HepG2 (cell line): ENCODE measurements around the gene MC1R. TPM values are rescaled to one million over a fixed set of nuclear protein-coding genes. Genes with fewer than 3 reads are reported as not detected.

ENCODE experiments used
- ATAC-seq: fragments of 200-7000 bp; cut with Tn5 transposase; 3 replicates; pipeline ENCODE4 v1.9.1; 2020; ENCODE audit warnings: mild to moderate bottlenecking, moderate library complexity
- BruUV-seq: library from RNA; stranded (reverse); fragments of 400-500 nt; replicated peaks from 2 replicates; lab custom pipeline; 2021; lab: Mats Ljungman, UMichigan
- CTCF ChIA-PET: fragments of 300-600 bp; formaldehyde crosslinking; extraction: SDS; loops from one replicate; lab custom pipeline; 2021; ENCODE audit warnings: low total read pairs, inconsistent platforms, low intra/inter-chr PET ratio; lab: Yijun Ruan, JAX
- POLR2A ChIA-PET: fragments of 350-600 bp; sonication (Branson Sonifier 250); formaldehyde crosslinking; loops from one replicate; lab custom pipeline; 2020; ENCODE audit warnings: antibody characterized with exemption, inconsistent platforms; lab: Yijun Ruan, JAX
- DNase-seq: peaks from one replicate; pipeline ENCODE4 v3.0.0-alpha.2; 2015; ENCODE audit warnings: low spot score
- FAIRE-seq: peaks from 3 replicates; lab custom pipeline; 2011; peaks lifted over from hg19 to GRCh38; lab: Jason Lieb, UNC
- H2AFZ ChIP-seq: one replicate; pipeline ENCODE4 v1.6.1; 2011; ENCODE audit warnings: low read length, inconsistent platforms
- H3K27ac ChIP-seq: fragments of 300-600 bp; 3 replicates; pipeline ENCODE4 v1.8.0; 2011; ENCODE audit warnings: mixed run types, mild to moderate bottlenecking, mixed read lengths, low read length, inconsistent platforms; ENCODE audit not compliant: insufficient read depth; ENCODE audit errors: extremely low read length
- H3K27me3 ChIP-seq, 2 experiments: fragments of 200-600 bp in 1 of 2; 2 replicates in 1 of 2; 3 replicates in 1 of 2; pipeline versions ENCODE4 v1.6.0 to v1.8.0; 2011; ENCODE audit warnings: low read length in 2 of 2, mild to moderate bottlenecking in 2 of 2, moderate library complexity in 2 of 2, inconsistent platforms in 1 of 2; ENCODE audit not compliant: insufficient read depth in 2 of 2, control insufficient read depth in 1 of 2
- H3K36me3 ChIP-seq, 2 experiments: fragments of 200-600 bp in 1 of 2; replicated peaks in 1 of 2; 2 replicates in 1 of 2; 3 replicates in 1 of 2; pipeline versions ENCODE4 v1.5.1 to v1.8.0; 2011; ENCODE audit warnings: low read length in 2 of 2, inconsistent platforms in 1 of 2; ENCODE audit not compliant: insufficient read depth in 2 of 2, control insufficient read depth in 1 of 2
- H3K4me1 ChIP-seq: 2 replicates; pipeline ENCODE4 v1.5.1; 2012; ENCODE audit warnings: low read length, inconsistent platforms; ENCODE audit not compliant: insufficient read depth
- H3K4me2 ChIP-seq: 2 replicates; pipeline ENCODE4 v1.6.0; 2011; ENCODE audit warnings: low read depth, low read length, inconsistent platforms
- H3K4me3 ChIP-seq, 3 experiments: fragments of 200-600 bp in 1 of 3; sonication (generic), shearing (Covaris generic) in 1 of 3; replicated peaks in 1 of 3; 2 replicates each; pipeline ENCODE4 v1.5.1; 2011 to 2016; ENCODE audit warnings: low read length in 3 of 3, inconsistent platforms in 2 of 3, low read depth in 2 of 3, mild to moderate bottlenecking in 2 of 3, control low read depth in 1 of 3, mixed read lengths in 1 of 3; ENCODE audit not compliant: insufficient read depth in 1 of 3
- H3K79me2 ChIP-seq: one replicate; pipeline ENCODE4 v1.6.1; 2011; ENCODE audit warnings: low read length, inconsistent platforms; ENCODE audit not compliant: insufficient read depth
- H3K9ac ChIP-seq: 2 replicates; pipeline ENCODE4 v1.6.0; 2011; ENCODE audit warnings: mild to moderate bottlenecking, low read depth, low read length, inconsistent platforms; ENCODE audit not compliant: insufficient read depth
- H3K9me3 ChIP-seq: 2 replicates; pipeline ENCODE4 v1.5.1; 2012; ENCODE audit warnings: mild to moderate bottlenecking, low read length
- H4K20me1 ChIP-seq: 2 replicates; pipeline ENCODE4 v1.6.0; 2011; ENCODE audit warnings: inconsistent platforms, mild to moderate bottlenecking, low read length, moderate library complexity; ENCODE audit not compliant: insufficient read depth
- CENPT ChIP-seq: sonication (generic); formaldehyde crosslinking; IDR thresholded peaks from 2 replicates; pipeline ENCODE4 v1.8.0; 2022; ENCODE audit warnings: low read depth, mild to moderate bottlenecking, moderate library complexity, missing genetic modification reagents
- DMAP1 ChIP-seq: IDR thresholded peaks from 2 replicates; pipeline ENCODE4 v1.6.1; 2016
- GATAD2A ChIP-seq: IDR thresholded peaks from 2 replicates; pipeline ENCODE4 v1.6.1; 2016
- HNF1A ChIP-seq, 2 experiments: sonication (generic) in 1 of 2; formaldehyde crosslinking in 1 of 2; IDR thresholded peaks; 2 replicates each; pipeline versions ENCODE4 v1.4.0 to v1.6.1; 2016 to 2020; ENCODE audit warnings: borderline replicate concordance in 1 of 2, low read depth in 1 of 2, mild to moderate bottlenecking in 1 of 2, missing genetic modification reagents in 1 of 2
- KMT2A ChIP-seq: sonication (generic); formaldehyde crosslinking; IDR thresholded peaks from 2 replicates; pipeline ENCODE4 v1.4.0; 2020; ENCODE audit warnings: missing genetic modification reagents
- MEIS2 ChIP-seq: sonication (generic); formaldehyde crosslinking; IDR thresholded peaks from 2 replicates; pipeline ENCODE4 v1.9.0; 2021; ENCODE audit warnings: mild to moderate bottlenecking, missing genetic modification reagents
- RXRA ChIP-seq: sonication (generic); formaldehyde crosslinking; IDR thresholded peaks from 2 replicates; pipeline ENCODE4 v1.5.1; 2020; ENCODE audit warnings: missing genetic modification reagents
- THRA ChIP-seq: sonication (generic); formaldehyde crosslinking; IDR thresholded peaks from 2 replicates; pipeline ENCODE4 v1.4.0; 2020; ENCODE audit warnings: missing genetic modification reagents, borderline replicate concordance
- UBTF ChIP-seq: sonication (generic); formaldehyde crosslinking; IDR thresholded peaks from 2 replicates; pipeline ENCODE4 v1.4.0; 2020; ENCODE audit warnings: mild to moderate bottlenecking, missing genetic modification reagents
- ZNF34 ChIP-seq: sonication (generic); formaldehyde crosslinking; IDR thresholded peaks from 2 replicates; pipeline ENCODE4 v1.4.0; 2020; ENCODE audit warnings: mild to moderate bottlenecking, missing genetic modification reagents, borderline replicate concordance
- ZNF776 ChIP-seq: sonication (generic); formaldehyde crosslinking; IDR thresholded peaks from 2 replicates; pipeline ENCODE4 v1.4.0; 2020; ENCODE audit warnings: mild to moderate bottlenecking, missing genetic modification reagents
- ZNF784 ChIP-seq: sonication (generic); formaldehyde crosslinking; IDR thresholded peaks from 2 replicates; pipeline ENCODE4 v1.5.1; 2020; ENCODE audit warnings: missing genetic modification reagents, mild to moderate bottlenecking, borderline replicate concordance
- WGBS: methylation state at CpG from one replicate; pipeline ENCODE4 v1.1.6; 2017; ENCODE audit warnings: low lambda C conversion rate; 5-methylcytosine and 5-hydroxymethylcytosine counted together
- in situ Hi-C: cut with HindIII; loops from 2 replicates; pipeline ENCODE4 v1.10.0; 2017; ENCODE audit warnings: low pct_unique_long_range_greater_than_20kb; ENCODE audit not compliant: extremely low pct_ligation_motif_present
- intact Hi-C: fragments of 100-400 bp; cut with micrococcal nuclease; formaldehyde crosslinking; loops from one replicate; pipeline ENCODE4 v1.10.0; 2022; ENCODE audit not compliant: unreplicated experiment
- polyA plus RNA-seq, 8 experiments: library from polyadenylated mRNA; depleted of rRNA in 3 of 8; stranded (reverse) in 7 of 8; unstranded in 1 of 8; fragments of >200 nt; fragmentation: Illumina TruSeq in 4 of 8; extraction: Trizol in 4 of 8; gene quantifications; 2 replicates each; pipeline versions ENCODE4 v1.2.1 to v1.2.3, GENCODE V29; 2011 to 2016; ENCODE audit warnings: low read depth in 4 of 8, missing spikeins in 1 of 8, mixed read lengths in 1 of 8; ENCODE audit not compliant: insufficient read depth in 1 of 8
- total RNA-seq, 5 experiments: library from RNA; depleted of rRNA; stranded (reverse); fragments of >200 nt; fragmentation: Illumina TruSeq; extraction: Trizol; gene quantifications; 2 replicates each; pipeline ENCODE4 v1.2.3, GENCODE V29; 2016; ENCODE audit warnings: low read depth in 1 of 5

The MC1R gene
- total and polyA plus RNA-seq, 2 of the 13 experiments (the other 11 are each of a cell fraction or from before 2014, with no cell fraction given), result 9.1 to 14.8 TPM

- Histone ChIP-seq H2AFZ (no peak overlapping the region), H3K27ac (no peak overlapping the region), H3K79me2 (no peaks in the 10 kb centered on the region), H3K4me3 (no peak overlapping the region), H3K9me3 (no peaks in the 10 kb centered on the region), H3K27me3 (no peaks in the 10 kb centered on the region), H3K9ac (no peak overlapping the region), H3K4me2 (no peak overlapping the region), H3K4me1 (peaks cover 17% of the 10 kb centered on the region), H3K36me3 (peaks cover 24% of the 10 kb centered on the region in 2 experiments), H4K20me1 (no peaks in the 10 kb centered on the region; the same call in 1 of the 2 replicates)
- DNase-seq, result peak; percentile 60
- in situ Hi-C loops (no loop called here), intact Hi-C loops (no loop called here)
- FAIRE-seq, result peak; percentile 78
- POLR2A ChIA-PET, result interaction anchor here (0.6 to 8.1 kb wide), 6 partner anchors 8 to 204 kb away, joined by 3 to 78 read pairs (median 4); partner anchors contain the start of genes MC1R, TCF25 and TUBB3
- CTCF ChIA-PET, result interaction anchor here (1.0 kb wide), 1 partner anchor 9 kb away, joined by 4 read pairs; the partner anchor contains the start of gene MC1R
- WGBS, result 83% methylated on average over 45 of the region's 47 CpGs
- ATAC-seq, result peak; percentile 82
- BruUV-seq, result TSS peak; percentile 27
- TF ChIP-seq UBTF (CRISPR knock-in tag) (peak; percentile 51; the same call in 1 of the 2 replicates), HNF1A (IDR thresholded peaks at IDR 0.05; ENCODE audit: low read depth) (no peak), HNF1A (CRISPR knock-in tag; IDR thresholded peaks at IDR 0.05; ENCODE audit: borderline replicate concordance) (0 out of 2 replicates have a peak, but pooled peaks have one; percentile 28), ZNF784 (CRISPR knock-in tag) (no peak), DMAP1 (CRISPR knock-in tag) (no peak), THRA (0 out of 2 replicates have a peak, but pooled peaks have one; percentile 26), CENPT (CRISPR knock-in tag) (0 out of 2 replicates have a peak, but pooled peaks have one; percentile 24), ZNF34 (CRISPR knock-in tag) (0 out of 2 replicates have a peak, but pooled peaks have one; percentile 45), RXRA (CRISPR knock-in tag) (peak; percentile 41; the same call in 1 of the 2 replicates), ZNF776 (CRISPR knock-in tag) (0 out of 2 replicates have a peak, but pooled peaks have one; percentile 40), GATAD2A (CRISPR knock-in tag) (peak; percentile 52; the same call in 1 of the 2 replicates), KMT2A (0 out of 2 replicates have a peak, but pooled peaks have one; percentile 28), MEIS2 (peak; percentile 50; the same call in 1 of the 2 replicates)
These were observed 8.6 kb upstream of the MC1R start for GRCh38 chr16:89909777-89910716.
